Left forelimb (tissue), 1 donor: Measurements from ENCODE around the gene IDH3A.

Source experiments
- DNase-seq: peaks from one replicate; pipeline ENCODE4 v3.0.0-alpha.2; 2018; ENCODE audit warnings: low spot score

Gene IDH3A

GRCh38 chr15:78204351-78205309, 55.5 kb downstream of the IDH3A start:
- DNase-seq, result no peak

GRCh38 chr15:78205337-78205736, 56.2 kb downstream of the IDH3A start:
- DNase-seq, result no peak

- DNase-seq, result no peak
Observed at GRCh38 chr15:78205856-78206255, 56.7 kb downstream of the IDH3A start.

GRCh38 chr15:78206326-78207109, 57.4 kb downstream of the IDH3A start:
- no peak for DNase-seq

GRCh38 chr15:78207110-78207458, 57.9 kb downstream of the IDH3A start:
- no peak for DNase-seq

- no peak for DNase-seq
Observed at GRCh38 chr15:78207641-78208340, 58.6 kb downstream of the IDH3A start.

- no peak for DNase-seq
Observed at GRCh38 chr15:78208341-78208844, 59.2 kb downstream of the IDH3A start.

GRCh38 chr15:78208887-78209645, 59.9 kb downstream of the IDH3A start:
- DNase-seq, result peak; percentile 51

- DNase-seq, result peak; percentile 22
Observed at GRCh38 chr15:78209646-78210348, 60.6 kb downstream of the IDH3A start.

- DNase-seq, result peak; percentile 11
Observed at GRCh38 chr15:78210349-78210717, 61.2 kb downstream of the IDH3A start.

GRCh38 chr15:78211189-78211921, 62.2 kb downstream of the IDH3A start:
- DNase-seq, result peak; percentile 22

- peak; percentile 49 for DNase-seq
Observed at GRCh38 chr15:78212008-78212407, 62.8 kb downstream of the IDH3A start.

- peak; percentile 66 for DNase-seq
Observed at GRCh38 chr15:78212546-78213424, 63.6 kb downstream of the IDH3A start.

- peak; percentile 46 for DNase-seq
Observed at GRCh38 chr15:78213425-78213750, 64.2 kb downstream of the IDH3A start.

- peak; percentile 2 for DNase-seq
Observed at GRCh38 chr15:78213956-78214355, 64.8 kb downstream of the IDH3A start.

- DNase-seq, result peak; percentile 48
Observed at GRCh38 chr15:78216276-78217104, 67.3 kb downstream of the IDH3A start.

- peak; percentile 1 for DNase-seq
Observed at GRCh38 chr15:78220713-78221112, 71.6 kb downstream of the IDH3A start.
